Measurements from ENCODE around the gene FES. TPM values are rescaled to one million over a fixed set of nuclear protein-coding genes. Genes with fewer than 3 reads are reported as not detected.
"Not testable (repeated sequence)": the region's sequence is repeated elsewhere in the genome, so short reads cannot be mapped to it uniquely, and the experiment has no call there.

The FES gene
- total and polyA plus RNA-seq, 8 donors, result 20.8 to 65.2 (median 28.1) TPM

GRCh38 chr15:90918034-90918788, 33.9 kb downstream of the FES start:
- H3K27ac ChIP-seq, result no peak overlapping the region

GRCh38 chr15:90918835-90919234, 34.5 kb downstream of the FES start:
- no peak overlapping the region for H3K4me3 ChIP-seq
- H3K27ac ChIP-seq, result no peak overlapping the region
- H3K4me1 ChIP-seq, result peaks cover 0 to 28% of the 10 kb centered on the region in 2 donors
- no peaks in the 10 kb centered on the region for H3K9me3 ChIP-seq
- no peak for DNase-seq
- ATAC-seq, result no peak
- TF ChIP-seq, protein P1, sequence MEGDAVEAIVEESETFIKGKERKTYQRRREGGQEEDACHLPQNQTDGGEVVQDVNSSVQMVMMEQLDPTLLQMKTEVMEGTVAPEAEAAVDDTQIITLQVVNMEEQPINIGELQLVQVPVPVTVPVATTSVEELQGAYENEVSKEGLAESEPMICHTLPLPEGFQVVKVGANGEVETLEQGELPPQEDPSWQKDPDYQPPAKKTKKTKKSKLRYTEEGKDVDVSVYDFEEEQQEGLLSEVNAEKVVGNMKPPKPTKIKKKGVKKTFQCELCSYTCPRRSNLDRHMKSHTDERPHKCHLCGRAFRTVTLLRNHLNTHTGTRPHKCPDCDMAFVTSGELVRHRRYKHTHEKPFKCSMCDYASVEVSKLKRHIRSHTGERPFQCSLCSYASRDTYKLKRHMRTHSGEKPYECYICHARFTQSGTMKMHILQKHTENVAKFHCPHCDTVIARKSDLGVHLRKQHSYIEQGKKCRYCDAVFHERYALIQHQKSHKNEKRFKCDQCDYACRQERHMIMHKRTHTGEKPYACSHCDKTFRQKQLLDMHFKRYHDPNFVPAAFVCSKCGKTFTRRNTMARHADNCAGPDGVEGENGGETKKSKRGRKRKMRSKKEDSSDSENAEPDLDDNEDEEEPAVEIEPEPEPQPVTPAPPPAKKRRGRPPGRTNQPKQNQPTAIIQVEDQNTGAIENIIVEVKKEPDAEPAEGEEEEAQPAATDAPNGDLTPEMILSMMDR (IDR thresholded peaks at IDR 0.05), result no peak
- H3K36me3 ChIP-seq, result peaks cover 0 to 88% of the 10 kb centered on the region in 2 donors
- no peaks in the 10 kb centered on the region for H3K27me3 ChIP-seq
- intact Hi-C loops (cut with DNase I), result no loop called here

More at GRCh38 chr15:90918034-90918788, 33.9 kb downstream of the FES start:
- no peak overlapping the region for H3K4me3 ChIP-seq
- no peak for DNase-seq
- TF ChIP-seq, protein P1 (IDR thresholded peaks at IDR 0.05), result no peak
- no peaks in the 10 kb centered on the region for H3K27me3 ChIP-seq
- intact Hi-C loops (cut with DNase I), result no loop called here
- H3K36me3 ChIP-seq, result peaks cover 0 to 94% of the 10 kb centered on the region in 2 donors
- H3K4me1 ChIP-seq, result peaks cover 0 to 34% of the 10 kb centered on the region in 2 donors
- no peak for ATAC-seq
- no peaks in the 10 kb centered on the region for H3K9me3 ChIP-seq

DNA sequence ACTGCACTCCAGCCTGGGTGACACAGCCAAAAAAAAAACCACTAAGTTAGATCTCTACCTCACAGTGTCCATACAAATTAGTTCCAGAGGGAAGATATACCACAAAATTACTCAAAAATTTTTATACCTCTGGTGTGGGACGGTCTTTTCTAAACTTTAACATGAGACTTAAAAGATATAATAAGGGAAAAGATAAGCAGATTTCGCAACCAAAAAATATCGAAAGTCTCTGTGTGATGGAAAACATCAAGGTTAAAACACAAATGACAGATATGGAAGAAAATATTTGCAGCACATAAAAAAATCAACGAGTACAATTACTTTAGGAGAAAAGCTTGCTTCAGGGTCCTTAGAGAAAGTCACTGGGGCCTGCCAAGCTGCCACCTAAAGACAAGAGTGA, 37.6 kb downstream of the FES start:
- DNase-seq (no peak), ATAC-seq (no peak)
- no peak overlapping the region for H3K4me3 ChIP-seq
- H3K27ac ChIP-seq, result no peak overlapping the region
- TF ChIP-seq, protein P1 (IDR thresholded peaks at IDR 0.05), result no peak
- H3K27me3 ChIP-seq, result no peaks in the 10 kb centered on the region
- H3K9me3 ChIP-seq, result no peaks in the 10 kb centered on the region
- intact Hi-C loops (cut with DNase I), result no loop called here
- no peaks in the 10 kb centered on the region for H3K4me1 ChIP-seq
- peaks cover 0 to 58% of the 10 kb centered on the region in 2 donors for H3K36me3 ChIP-seq

- ATAC-seq, result not testable (repeated sequence)
Measured at GRCh38 chr15:90922712-90923322, 38.5 kb downstream of the FES start.

DNA sequence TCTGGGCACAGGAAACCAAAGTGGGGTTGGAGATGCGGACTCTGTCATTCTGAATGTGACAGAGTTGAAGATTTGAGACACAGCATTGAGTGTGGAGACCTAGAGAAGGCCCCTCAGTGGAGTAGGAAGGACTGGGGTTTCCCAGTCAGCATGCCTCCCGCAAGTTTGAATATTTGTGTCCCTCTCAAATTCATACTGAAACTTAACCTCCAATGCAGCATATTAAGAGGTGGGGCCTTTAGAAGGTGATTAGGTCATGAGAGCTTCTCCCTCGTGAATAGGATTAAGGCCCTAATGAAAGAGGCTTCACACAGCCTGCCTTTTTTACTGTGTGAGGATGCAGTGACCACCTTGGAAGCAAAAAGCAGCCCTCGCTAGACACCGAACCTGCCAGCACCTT, 40.1 kb downstream of the FES start:
- peaks cover 4 to 17% of the 10 kb centered on the region in 2 donors for H3K4me1 ChIP-seq
- H3K4me3 ChIP-seq, result no peak overlapping the region
- DNase-seq (no peak), ATAC-seq (no peak)
- TF ChIP-seq, protein P1 (IDR thresholded peaks at IDR 0.05), result no peak
- intact Hi-C loops (cut with DNase I), result no loop called here
- no peaks in the 10 kb centered on the region for H3K9me3 ChIP-seq
- peaks cover 0 to 33% of the 10 kb centered on the region in 2 donors for H3K36me3 ChIP-seq
- H3K27ac ChIP-seq, result no peak overlapping the region
- H3K27me3 ChIP-seq, result no peaks in the 10 kb centered on the region

More at GRCh38 chr15:90922712-90923322, 38.5 kb downstream of the FES start:
- peak in 1 of 4 donors; percentile 19 for DNase-seq
- peaks cover 0 to 48% of the 10 kb centered on the region in 2 donors for H3K36me3 ChIP-seq
- intact Hi-C loops (cut with DNase I); H3K4me3 ChIP-seq; H3K9me3 ChIP-seq; H3K27me3 ChIP-seq; H3K27ac ChIP-seq; H3K4me1 ChIP-seq: not testable (repeated sequence)

DNA sequence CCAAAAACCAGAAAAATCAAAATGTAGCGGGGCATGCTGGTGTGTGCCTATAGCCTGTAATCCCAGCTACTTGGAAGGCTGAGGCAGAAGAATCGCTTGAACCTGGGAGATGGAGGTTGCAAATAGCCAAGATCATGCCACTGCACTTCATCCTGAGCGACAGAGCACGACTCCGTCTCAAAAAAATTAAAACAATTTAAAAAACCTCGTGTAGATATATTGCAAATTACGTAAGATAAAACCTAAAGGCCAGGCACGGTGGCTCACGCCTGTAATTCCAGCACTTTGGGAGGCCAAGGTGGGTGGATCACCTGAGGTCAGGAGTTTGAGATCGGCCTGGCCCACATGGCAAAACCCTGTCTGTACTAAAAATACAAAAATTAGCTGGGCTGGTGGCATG, 42.5 kb downstream of the FES start:
- ATAC-seq; H3K27me3 ChIP-seq; H3K9me3 ChIP-seq; H3K4me3 ChIP-seq; H3K36me3 ChIP-seq; H3K27ac ChIP-seq; intact Hi-C loops (cut with DNase I): not testable (repeated sequence)
- peak in 1 of 4 donors; percentile 10 for DNase-seq
- H3K4me1 ChIP-seq, result peaks cover 18 to 33% of the 10 kb centered on the region in 2 donors

- H3K9me3 ChIP-seq; H3K27me3 ChIP-seq; intact Hi-C loops (cut with DNase I); ATAC-seq; H3K4me3 ChIP-seq; H3K36me3 ChIP-seq: not testable (repeated sequence)
- Histone ChIP-seq H3K4me1 (peaks cover 21 to 46% of the 10 kb centered on the region in 2 donors), H3K27ac (peak overlapping the region in 1 of 2 donors; percentile 96)
- DNase-seq, result peak in 1 of 4 donors; percentile 28
Measured at GRCh38 chr15:90928106-90928505, 43.8 kb downstream of the FES start.
